Superior temporal gyrus (tissue), 1 donor: ENCODE results near the gene ERCC6L2.

Experiments
- DNase-seq: peaks from one replicate; pipeline ENCODE4 v3.0.0-alpha.2; 2016; ENCODE audit errors: extremely low spot score

Gene ERCC6L2

GRCh38 chr9:95924987-95925386 is 49.5 kb downstream of the ERCC6L2 start:
- no peak for DNase-seq

GRCh38 chr9:95927271-95928004 is 51.9 kb downstream of the ERCC6L2 start:
- no peak for DNase-seq

- DNase-seq: no peak
Measured at GRCh38 chr9:95930277-95930676, 54.8 kb downstream of the ERCC6L2 start.

GRCh38 chr9:95935861-95936578 is 60.5 kb downstream of the ERCC6L2 start:
- DNase-seq: no peak

GRCh38 chr9:95936579-95937075 is 61.1 kb downstream of the ERCC6L2 start:
- DNase-seq: no peak

DNA sequence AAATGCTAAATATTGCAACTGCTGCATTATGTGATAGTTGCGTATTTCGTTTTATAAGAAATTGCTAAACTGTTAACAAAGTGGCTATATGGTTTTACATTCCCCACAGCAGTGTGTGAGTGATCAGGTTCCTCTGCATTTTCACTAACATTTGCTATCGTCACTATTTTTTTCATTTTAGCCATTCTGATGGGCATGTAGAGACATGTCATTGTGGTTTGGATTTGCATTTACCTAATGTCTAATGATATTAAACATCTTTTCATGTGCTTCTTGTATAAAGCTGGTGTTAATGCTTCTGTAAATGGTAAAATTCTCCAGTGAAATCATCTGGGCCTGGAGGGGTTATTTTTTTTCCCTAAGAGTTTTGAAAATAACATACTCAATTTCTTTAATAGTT is 61.6 kb downstream of the ERCC6L2 start:
- DNase-seq: no peak

- no peak for DNase-seq
Measured at GRCh38 chr9:95938724-95939123, 63.2 kb downstream of the ERCC6L2 start.

DNA sequence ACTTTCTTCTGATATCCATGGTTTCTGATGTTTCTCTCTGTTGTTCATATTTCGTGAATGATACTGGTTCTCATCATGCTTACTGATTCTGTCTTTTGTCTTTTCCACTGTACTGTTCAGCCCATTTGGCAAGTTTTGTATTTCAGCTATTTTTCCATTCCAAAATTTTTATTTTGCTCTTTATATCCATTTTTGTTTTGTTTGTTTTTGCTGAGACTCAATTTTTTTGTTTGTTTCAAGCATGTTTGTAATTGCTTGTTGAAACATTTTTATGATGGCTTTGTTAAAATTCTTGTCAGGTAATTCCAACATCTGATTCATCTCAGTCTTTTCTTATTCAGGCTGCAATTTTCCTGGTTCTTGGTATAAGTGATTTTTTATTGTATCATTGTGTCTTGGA is 64.0 kb downstream of the ERCC6L2 start:
- DNase-seq: no peak

DNA sequence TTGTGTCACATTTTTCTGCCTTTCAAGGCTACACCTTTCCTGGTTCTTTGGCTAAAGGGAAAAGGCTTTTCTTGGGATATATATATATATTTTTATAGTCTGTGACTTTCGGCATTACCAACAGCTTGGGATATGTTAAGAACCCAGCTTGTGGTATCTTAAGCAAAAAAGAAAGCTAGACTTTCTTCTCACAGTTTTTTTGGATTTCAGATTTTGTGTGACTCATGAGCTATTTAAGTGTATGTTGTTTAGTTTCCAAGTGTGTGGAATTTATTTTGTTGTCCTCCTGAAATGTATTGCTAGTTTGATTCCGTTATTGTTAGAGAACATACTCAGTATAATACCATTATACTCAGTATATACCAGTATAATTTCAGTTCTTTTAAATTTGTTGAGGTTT is 64.8 kb downstream of the ERCC6L2 start:
- peak; percentile 46 for DNase-seq

GRCh38 chr9:95942016-95942415 is 66.5 kb downstream of the ERCC6L2 start:
- no peak for DNase-seq

GRCh38 chr9:95947118-95947517 is 71.6 kb downstream of the ERCC6L2 start:
- DNase-seq: no peak

DNA sequence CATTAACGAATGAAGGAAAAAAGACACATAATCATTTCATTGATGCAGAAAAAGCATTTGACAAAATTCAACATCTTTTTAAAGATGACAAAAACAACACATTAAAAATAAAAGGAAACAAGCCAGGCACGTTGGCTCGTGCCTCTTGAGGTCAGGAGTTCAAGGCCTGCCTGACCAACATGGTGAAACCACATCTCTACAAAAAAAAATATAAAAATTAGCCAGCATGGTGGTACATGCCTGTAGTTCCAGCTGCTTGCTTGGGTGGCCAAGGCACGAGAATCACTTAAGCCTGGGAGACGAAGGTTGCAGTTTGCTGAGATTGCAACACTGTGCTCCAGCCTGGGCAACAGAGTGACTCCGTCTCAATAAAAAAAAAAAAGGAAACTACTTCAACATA is 77.0 kb downstream of the ERCC6L2 start:
- no peak for DNase-seq

- DNase-seq: no peak
Measured at GRCh38 chr9:95953986-95954385, 78.5 kb downstream of the ERCC6L2 start.

- no peak for DNase-seq
Measured at GRCh38 chr9:95954940-95955339, 79.4 kb downstream of the ERCC6L2 start.

DNA sequence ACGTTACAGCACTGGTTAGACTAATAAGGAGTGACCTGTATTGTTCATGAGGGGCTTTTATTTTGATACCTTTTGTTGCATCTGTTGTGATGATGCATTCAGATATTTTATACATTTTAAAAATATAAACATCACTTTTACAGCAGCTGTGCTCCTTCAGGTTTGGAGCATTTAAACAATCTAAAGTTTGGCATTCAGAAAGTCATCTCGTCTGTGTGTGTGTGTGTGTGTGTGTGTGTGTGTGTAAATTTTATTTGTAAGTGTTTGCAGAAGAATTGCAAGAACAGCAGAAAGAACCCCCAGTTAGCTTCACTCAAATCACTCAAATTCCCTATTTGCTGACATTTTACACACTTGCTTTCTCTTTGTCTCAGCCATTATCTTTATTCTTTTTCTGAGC is 87.4 kb downstream of the ERCC6L2 start:
- DNase-seq: no peak

DNA sequence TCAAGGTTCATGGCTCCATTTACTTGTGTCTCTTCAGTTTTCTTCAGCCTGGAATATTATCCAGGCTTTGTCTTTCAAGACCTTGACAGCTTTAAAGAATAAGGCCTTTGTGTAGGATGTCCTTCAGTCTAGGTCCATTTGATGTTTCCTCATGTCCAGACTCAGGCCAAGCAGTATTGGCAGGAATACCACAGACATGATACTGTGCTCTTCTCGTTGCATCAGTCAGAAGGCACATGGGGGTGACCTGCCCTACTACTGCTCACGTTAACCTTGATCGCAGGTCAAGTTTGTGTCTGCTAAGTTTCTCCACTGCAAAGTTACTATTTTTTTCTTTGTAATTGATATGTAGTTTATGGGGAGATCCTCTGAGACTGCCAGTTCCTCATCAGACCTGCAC is 88.2 kb downstream of the ERCC6L2 start:
- no peak for DNase-seq

- DNase-seq: no peak
Measured at GRCh38 chr9:95966306-95966705, 90.8 kb downstream of the ERCC6L2 start.

DNA sequence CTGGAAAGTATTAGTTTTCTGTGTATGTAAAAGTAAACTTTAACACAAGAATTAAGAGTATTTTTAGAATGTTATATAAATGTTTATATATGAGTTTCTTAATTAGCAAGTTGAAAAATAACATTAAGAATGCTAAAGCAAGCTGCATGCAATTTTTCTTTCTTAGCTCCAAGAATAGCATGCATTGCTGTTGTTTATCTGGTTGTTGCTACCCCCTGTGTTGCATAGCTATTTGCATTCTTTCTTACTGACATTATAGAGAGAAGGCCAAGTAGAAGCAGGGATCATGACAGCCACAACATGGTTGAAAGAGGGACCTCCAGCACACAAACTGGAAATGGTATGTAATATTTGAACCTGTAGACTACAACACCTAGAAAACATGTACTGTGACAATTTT is 94.8 kb downstream of the ERCC6L2 start:
- no peak for DNase-seq

DNA sequence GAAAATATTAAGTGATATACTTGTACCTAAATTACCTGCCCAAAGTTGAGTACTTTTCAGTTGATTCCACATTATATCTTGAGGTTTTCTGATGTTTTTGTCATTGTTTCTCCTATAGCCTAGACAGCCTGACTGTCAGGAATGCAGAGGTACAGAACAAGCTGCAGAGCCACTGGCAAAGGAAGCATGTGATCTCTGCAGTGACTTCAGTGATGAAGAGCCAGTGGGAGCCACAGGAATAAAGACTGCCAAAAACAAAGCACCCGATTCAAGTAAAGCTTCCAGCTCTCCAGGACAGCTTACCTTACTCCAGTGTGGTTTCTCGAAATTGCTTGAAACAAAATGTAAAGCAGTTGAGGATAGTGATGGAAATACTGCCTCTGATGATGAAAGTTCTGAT is 96.3 kb downstream of the ERCC6L2 start:
- DNase-seq: peak; percentile 51

DNA sequence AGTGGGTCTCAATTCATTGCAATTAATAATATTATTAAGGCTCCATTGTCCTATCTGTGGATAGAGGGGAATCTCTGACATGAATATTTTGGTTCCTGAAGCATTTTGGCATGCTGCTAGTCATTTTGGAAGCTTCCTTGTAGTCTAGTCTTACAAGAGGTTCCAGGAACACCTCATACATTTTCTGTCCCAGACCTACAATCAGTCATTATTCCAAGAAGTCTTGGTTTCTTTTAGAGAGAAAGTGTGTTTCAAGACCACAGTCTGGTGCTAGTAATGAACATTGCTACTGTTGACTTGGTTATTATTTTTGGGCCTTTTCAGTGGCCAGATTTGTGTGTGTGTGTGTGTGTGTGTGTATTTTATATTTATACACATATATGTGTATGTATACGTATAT is 98.9 kb downstream of the ERCC6L2 start:
- no peak for DNase-seq

DNA sequence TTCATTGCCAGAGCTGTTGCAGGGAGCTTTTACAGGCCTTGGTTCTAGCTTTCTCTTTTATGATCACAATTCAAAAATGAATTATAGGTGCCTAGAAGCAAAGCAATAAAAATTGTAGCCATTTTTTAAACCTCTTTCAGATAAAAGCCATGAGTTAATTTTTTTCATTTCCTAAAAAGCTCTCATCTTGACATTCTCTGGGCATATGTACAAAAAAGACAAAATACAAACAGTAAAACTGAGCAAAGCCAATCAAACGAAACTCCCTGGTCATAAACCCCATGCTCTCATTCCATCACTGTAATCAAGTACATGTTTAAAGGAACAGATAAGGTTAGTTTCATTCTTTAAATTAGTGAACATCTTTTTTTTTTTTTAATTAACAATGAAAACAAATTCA is 101.9 kb downstream of the ERCC6L2 start:
- no peak for DNase-seq

DNA sequence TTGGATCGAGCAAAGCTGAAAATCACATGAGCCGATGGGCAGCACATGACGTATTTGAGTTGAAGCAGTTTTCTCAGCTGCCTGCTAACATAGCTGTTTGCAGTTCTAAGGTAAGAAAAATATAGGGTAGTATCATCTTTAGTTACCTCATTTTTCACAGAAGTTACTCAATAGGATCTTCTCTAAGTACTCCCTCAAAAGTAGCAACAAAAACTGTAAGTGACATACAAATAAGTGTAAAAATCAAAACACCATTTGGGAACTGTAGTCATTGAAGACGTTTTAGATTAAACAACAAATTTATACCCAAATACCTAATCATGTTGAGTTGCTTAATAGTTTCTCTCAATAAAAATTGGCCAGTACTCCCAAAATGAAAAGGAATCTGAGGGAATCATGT is 102.6 kb downstream of the ERCC6L2 start:
- DNase-seq: no peak

- no peak for DNase-seq
Measured at GRCh38 chr9:95979446-95979845, 104.0 kb downstream of the ERCC6L2 start.
